Glutamatergic neuron (in vitro differentiated cells): ENCODE measurements around the gene FAM234B. TPM values are rescaled to one million over a fixed set of nuclear protein-coding genes. Genes with fewer than 3 reads are reported as not detected.
A peak's percentile ranks its signal among the peaks of the same experiment; 100 is the strongest.

Source experiments
- DNase-seq: peaks from one replicate; pipeline ENCODE4 v3.0.0; 2022
- H3K27ac Mint-ChIP-seq: one replicate; pipeline ENCODE4 v1.8.0; 2020; ENCODE audit warnings: mild to moderate bottlenecking, mixed read lengths, inconsistent platforms; ENCODE audit not compliant: unreplicated experiment
- H3K27me3 Mint-ChIP-seq: one replicate; pipeline ENCODE4 v1.8.0; 2020; ENCODE audit warnings: mild to moderate bottlenecking, moderate library complexity, mixed read lengths, inconsistent platforms; ENCODE audit not compliant: unreplicated experiment
- H3K36me3 Mint-ChIP-seq: one replicate; pipeline ENCODE4 v1.8.0; 2020; ENCODE audit warnings: mild to moderate bottlenecking, mixed read lengths, inconsistent platforms; ENCODE audit not compliant: unreplicated experiment
- H3K4me1 Mint-ChIP-seq: one replicate; pipeline ENCODE4 v1.8.0; 2020; ENCODE audit warnings: mild to moderate bottlenecking, low read depth, mixed read lengths, inconsistent platforms; ENCODE audit not compliant: unreplicated experiment
- H3K4me3 Mint-ChIP-seq: one replicate; pipeline ENCODE4 v1.8.0; 2020; ENCODE audit warnings: mild to moderate bottlenecking, mixed read lengths, inconsistent platforms; ENCODE audit not compliant: unreplicated experiment
- H3K9me3 Mint-ChIP-seq: one replicate; pipeline ENCODE4 v1.8.0; 2020; ENCODE audit warnings: mild to moderate bottlenecking, moderate library complexity, mixed read lengths, inconsistent platforms; ENCODE audit not compliant: unreplicated experiment
- total RNA-seq: library from RNA; stranded (reverse); fragmentation: NEBNext Ultra II Directional; extraction: Animal tissue kit (Norgen Biotek cat#: 25700); gene quantifications from one replicate; pipeline ENCODE4 v1.2.1, GENCODE V29; 2021; ENCODE audit not compliant: unreplicated experiment
- TF ChIP-seq, protein P1 (sequence below): fragments of 200-600 bp; sonication (generic); IDR thresholded peaks from one replicate; pipeline ENCODE4 v1.5.0; 2021; ENCODE audit not compliant: partially characterized antibody, unreplicated experiment

FAM234B gene
- total RNA-seq, 1 donor from 2014 or later: 26.8 TPM

DNA sequence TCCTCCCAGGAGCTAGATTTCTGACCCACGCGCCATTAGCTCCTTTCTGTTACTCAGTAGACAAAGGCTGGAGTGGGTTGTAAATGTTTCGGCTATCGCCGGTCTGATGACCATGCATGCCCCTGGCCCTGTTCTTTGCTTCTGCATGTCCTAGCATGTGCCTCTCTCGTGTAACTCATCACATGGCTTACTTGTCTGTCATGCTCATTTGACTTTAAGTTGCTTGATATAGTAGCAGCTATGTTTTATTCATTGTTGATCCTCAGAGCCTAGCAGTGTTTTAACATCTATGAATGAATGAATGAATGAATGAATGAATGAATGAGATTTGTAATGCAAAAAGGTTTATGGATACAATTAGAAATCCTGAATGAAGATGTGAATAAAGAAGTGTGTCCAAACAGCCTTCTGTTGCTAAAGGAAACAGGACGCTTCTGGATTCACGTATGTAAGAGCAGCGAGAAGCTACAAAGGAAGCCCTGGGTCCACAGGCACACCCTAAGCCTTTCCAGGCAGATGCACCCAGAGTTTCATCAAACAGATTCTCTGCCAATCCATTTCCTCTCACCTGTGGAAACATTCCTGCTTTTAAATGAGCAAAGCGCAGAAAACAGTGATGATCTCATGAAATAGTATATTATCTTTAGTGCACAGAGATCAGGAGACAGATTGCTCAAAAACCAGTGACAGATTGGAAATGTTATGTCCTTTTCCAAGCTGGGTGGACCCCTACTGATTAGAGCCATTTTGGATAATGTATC is 55.8 kb downstream of the FAM234B start:
- peak overlapping the region; percentile 79 for H3K27ac Mint-ChIP-seq
- TF ChIP-seq, protein P1, sequence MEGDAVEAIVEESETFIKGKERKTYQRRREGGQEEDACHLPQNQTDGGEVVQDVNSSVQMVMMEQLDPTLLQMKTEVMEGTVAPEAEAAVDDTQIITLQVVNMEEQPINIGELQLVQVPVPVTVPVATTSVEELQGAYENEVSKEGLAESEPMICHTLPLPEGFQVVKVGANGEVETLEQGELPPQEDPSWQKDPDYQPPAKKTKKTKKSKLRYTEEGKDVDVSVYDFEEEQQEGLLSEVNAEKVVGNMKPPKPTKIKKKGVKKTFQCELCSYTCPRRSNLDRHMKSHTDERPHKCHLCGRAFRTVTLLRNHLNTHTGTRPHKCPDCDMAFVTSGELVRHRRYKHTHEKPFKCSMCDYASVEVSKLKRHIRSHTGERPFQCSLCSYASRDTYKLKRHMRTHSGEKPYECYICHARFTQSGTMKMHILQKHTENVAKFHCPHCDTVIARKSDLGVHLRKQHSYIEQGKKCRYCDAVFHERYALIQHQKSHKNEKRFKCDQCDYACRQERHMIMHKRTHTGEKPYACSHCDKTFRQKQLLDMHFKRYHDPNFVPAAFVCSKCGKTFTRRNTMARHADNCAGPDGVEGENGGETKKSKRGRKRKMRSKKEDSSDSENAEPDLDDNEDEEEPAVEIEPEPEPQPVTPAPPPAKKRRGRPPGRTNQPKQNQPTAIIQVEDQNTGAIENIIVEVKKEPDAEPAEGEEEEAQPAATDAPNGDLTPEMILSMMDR: no peak
- peaks cover 3% of the 10 kb centered on the region for H3K27me3 Mint-ChIP-seq
- DNase-seq: no peak
- H3K9me3 Mint-ChIP-seq: peaks cover 7% of the 10 kb centered on the region
- peak overlapping the region; percentile 86 for H3K4me3 Mint-ChIP-seq
- no peaks in the 10 kb centered on the region for H3K36me3 Mint-ChIP-seq
- H3K4me1 Mint-ChIP-seq: peaks cover 18% of the 10 kb centered on the region

GRCh38 chr12:13100605-13100881 is 56.4 kb downstream of the FAM234B start:
- H3K27me3 Mint-ChIP-seq: peaks cover 3% of the 10 kb centered on the region
- peaks cover 7% of the 10 kb centered on the region for H3K9me3 Mint-ChIP-seq
- peaks cover 18% of the 10 kb centered on the region for H3K4me1 Mint-ChIP-seq
- H3K4me3 Mint-ChIP-seq: peak overlapping the region; percentile 86
- peak overlapping the region; percentile 79 for H3K27ac Mint-ChIP-seq
- H3K36me3 Mint-ChIP-seq: no peaks in the 10 kb centered on the region
- TF ChIP-seq, protein P1: no peak
- no peak for DNase-seq

DNA sequence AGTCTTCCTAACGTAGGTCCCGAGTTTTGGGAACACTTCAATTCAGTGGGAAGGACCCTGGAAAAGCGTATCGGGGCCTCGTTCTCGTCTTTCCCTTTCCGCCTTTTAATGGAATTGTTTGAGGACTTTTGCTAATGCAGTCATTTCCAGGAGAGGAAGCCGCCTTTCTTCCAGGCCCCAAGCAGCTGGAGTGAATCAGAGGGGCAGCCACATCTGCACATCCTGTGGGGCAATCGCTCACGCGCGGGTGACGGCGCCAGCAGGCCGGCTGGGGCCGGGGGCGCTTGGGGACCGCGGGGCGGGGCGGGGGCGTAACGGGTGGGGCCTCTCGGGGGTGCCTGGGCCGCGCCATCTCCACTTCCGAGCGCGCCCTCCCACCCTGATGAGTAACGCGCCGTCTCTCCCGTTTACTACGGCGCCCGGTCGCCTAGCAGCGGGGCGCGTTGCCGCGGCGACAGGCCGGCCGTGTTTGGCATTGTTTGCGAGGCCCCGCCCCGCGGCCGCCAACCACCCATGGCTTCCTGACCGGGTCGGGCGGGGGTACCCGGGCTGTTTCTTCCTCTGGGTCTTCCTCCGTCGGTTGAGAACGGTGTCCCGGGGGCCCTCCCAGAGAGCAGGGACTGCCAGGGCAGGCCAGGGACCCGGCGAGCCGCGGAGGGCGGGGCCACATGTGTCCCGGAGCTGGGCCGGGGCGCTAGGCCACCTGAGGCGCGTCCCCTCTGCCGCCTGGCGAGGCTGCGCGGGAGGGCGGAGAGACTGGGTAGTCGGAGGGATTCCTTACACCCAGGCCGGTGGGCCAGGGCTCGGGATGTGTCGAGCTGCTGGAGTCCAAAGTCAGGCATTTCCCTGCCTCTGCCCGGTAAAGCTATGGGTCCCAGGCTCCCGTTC is 56.9 kb downstream of the FAM234B start:
- DNase-seq: peak; percentile 85

DNA sequence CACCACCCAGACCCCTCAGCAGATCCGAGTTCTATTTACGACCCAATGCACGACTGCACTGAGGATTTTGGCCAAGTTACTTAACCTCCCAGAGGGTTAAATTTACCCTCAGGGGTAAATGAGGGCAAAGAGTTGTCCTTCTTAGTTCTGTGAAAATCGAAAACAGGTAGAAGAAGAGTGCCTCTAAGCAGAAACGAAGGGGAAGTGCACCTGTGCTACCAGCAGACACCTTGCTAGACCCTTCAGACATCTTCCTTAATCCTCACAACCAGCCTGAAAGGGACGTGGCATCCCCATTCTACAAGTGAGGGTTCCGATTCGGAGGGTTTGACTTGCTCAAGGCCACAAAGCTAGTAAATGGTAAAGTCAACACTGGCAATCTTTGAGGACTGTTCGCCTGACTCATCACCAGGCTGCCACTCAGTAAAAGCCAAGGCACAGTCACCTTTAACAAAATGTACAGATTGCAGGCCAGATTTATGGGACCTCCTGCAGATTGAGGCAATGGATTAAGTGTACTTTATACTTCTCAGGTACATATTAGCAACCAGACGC is 57.7 kb downstream of the FAM234B start:
- TF ChIP-seq, protein P1: no peak
- H3K36me3 Mint-ChIP-seq: no peaks in the 10 kb centered on the region
- peaks cover 3% of the 10 kb centered on the region for H3K27me3 Mint-ChIP-seq
- no peak for DNase-seq
- H3K4me3 Mint-ChIP-seq: peak overlapping the region; percentile 55
- peaks cover 7% of the 10 kb centered on the region for H3K9me3 Mint-ChIP-seq
- peaks cover 18% of the 10 kb centered on the region for H3K4me1 Mint-ChIP-seq
- no peak overlapping the region for H3K27ac Mint-ChIP-seq

More for the DNA sequence above, 56.9 kb downstream of the FAM234B start:
- H3K27me3 Mint-ChIP-seq: peaks cover 3% of the 10 kb centered on the region
- peaks cover 7% of the 10 kb centered on the region for H3K9me3 Mint-ChIP-seq
- H3K4me1 Mint-ChIP-seq: peaks cover 18% of the 10 kb centered on the region
- peak overlapping the region; percentile 86 for H3K4me3 Mint-ChIP-seq
- H3K27ac Mint-ChIP-seq: peak overlapping the region; percentile 79
- no peaks in the 10 kb centered on the region for H3K36me3 Mint-ChIP-seq
- TF ChIP-seq, protein P1: no peak
